NCI-H2227 (cell line): Measurements from ENCODE around the gene TEKTIP1.
"Not testable (repeated sequence)": the region's sequence is repeated elsewhere in the genome, so short reads cannot be mapped to it uniquely, and the experiment has no call there.

Experiments
- DNase-seq: peaks from one replicate; lab custom pipeline; 2025; ENCODE audit not compliant: unreplicated experiment; lab: John Stamatoyannopoulos, UW

Gene TEKTIP1

DNA sequence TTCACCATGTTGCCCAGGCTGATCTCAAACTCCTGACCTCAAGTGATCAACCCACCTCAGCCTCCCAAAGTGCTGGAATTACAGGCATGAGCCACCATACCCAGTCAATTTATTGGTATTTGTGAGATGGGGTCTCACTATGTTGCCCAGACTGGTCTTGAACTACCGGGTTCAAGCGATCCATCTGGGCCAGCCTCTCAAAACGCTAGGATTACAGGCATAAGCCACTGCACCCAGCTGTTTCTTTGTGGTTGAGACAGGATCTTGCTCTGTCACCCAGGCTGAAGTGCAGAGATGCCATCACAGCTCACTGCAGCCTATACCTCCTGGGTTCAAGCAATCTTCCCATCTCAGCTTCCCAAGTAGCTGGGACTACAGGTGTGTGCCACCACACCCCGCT lies 42.8 kb downstream of the TEKTIP1 start:
- not testable (repeated sequence) for DNase-seq

DNA sequence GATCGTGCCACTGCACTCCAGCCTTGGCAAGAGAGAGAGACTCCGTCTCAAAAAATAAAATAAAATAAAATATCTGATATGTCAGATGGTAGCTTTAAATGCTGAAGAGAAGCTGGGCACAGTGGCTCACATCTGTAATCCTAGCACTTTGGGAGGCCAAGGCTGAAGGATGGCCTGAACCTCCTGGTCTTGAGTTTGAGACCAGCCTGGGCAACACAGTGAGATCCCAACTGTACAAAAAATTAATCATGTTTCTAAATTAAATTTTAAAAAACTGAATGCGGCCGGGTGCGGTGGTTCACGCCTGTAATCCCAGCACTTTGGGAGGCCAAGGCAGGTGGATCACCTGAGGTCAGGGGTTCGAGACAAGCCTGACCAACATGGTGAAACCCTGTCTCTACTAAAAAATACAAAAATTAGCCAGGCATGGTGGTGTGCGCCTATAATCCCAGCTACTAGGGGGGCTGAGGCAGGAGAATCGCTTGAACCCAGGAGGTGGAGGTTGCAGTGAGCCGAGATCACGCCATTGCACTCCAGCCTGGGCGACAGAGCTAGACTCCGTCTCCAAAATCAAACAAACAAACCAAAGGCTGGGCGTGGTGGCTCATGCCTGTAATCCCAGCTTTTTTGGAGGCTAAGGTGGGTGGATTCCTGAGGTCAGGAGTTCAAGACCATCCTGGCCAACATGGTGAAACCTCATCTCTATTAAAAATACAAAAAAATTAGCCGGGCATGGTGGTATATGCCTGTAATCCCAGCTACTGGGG lies 45.2 kb downstream of the TEKTIP1 start:
- not testable (repeated sequence) for DNase-seq

DNA sequence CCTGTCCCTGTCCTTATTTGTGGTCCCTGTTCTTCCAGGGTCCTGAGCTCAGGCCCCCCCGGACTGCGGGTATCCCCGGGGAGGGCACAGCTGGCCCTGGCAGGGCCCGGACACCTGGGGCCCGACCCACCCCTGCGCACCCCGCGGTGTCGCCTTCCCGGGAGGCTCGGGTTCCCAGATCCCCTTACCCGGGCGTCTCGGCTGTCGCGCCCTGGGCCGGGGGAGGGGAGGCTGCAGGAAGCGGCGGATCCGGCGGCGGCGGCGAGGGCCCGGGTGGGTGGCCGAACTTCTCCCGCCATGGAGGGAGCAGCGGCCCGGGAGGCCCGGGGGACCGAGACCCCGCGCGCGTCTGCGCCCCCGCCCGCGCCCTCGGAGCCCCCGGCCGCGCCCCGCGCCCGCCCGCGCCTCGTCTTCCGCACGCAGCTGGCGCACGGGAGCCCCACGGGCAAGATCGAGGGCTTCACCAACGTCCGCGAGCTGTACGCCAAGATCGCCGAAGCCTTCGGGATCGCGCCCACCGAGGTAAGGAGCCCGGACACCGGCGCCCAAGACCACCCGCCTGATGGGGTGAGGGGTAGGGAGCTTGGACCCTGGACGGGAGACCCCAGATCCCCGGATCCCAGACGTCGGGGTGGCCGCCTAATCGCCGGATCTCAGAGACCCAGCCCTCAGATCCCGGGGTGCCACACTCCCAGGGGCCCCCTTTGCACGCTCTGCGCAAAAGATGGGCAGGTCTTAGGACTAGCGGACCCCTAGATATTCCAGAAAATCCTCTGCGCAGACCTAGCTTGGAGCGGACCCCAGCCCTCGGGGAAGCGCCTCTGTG lies 46.5 kb downstream of the TEKTIP1 start, which contains the start of gene GIPC3:
GIPC3 (plus strand) TSS at position 178 of the 826 bp plus-strand sequence; CDS start at position 298, 120 bp downstream.
- DNase-seq = no peak

DNA sequence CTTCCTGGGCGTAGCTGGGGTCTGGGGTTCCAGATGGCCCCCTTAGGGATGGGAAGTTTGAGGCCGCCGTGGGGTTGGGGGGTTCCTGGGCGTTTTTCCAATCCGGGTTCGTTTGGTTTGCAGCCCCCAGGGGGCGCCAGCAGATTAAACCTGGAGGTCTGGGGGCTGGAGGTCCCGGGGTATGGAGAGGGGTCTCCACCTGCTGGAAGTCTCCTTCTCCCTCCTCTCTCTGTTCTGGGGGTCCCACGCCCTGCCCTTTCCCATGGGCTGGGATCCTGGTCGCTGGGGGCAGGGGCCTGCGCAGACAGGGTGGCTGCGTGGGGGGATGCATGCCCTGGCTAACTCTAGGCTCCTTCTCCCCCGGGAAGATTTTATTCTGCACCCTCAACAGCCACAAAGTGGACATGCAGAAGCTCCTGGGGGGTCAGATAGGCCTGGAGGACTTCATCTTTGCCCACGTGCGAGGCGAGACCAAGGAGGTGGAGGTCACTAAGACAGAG lies 47.2 kb downstream of the TEKTIP1 start:
- peak; percentile 19 for DNase-seq

DNA sequence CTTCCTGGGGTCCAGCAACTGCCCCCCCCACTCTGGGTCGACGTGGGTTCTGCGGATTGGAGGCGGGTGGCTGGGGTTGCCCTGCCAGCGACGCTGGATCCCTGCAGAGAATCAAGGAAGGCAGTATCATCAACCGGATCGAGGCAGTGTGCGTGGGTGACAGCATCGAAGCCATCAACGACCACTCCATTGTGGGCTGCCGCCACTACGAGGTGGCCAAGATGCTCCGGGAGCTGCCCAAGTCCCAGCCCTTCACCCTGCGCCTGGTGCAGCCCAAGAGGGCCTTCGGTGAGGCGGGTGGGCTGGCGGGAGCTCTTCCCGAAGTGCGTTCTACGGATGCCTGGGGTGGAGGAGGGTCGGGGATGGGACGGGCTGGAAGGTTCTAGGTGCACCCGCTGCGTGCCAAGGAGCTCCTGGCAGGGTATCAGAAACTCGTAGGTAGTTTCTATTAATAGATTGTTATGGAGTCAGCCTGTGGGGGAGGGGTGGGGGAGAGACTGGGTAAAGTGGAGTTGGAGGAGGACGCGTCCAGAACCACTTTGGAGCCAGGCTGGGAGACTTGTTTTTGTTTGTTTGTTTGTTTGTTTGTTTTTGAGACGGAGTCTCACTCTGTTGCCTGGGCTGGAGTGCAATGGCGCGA lies 47.9 kb downstream of the TEKTIP1 start:
- no peak for DNase-seq

DNA sequence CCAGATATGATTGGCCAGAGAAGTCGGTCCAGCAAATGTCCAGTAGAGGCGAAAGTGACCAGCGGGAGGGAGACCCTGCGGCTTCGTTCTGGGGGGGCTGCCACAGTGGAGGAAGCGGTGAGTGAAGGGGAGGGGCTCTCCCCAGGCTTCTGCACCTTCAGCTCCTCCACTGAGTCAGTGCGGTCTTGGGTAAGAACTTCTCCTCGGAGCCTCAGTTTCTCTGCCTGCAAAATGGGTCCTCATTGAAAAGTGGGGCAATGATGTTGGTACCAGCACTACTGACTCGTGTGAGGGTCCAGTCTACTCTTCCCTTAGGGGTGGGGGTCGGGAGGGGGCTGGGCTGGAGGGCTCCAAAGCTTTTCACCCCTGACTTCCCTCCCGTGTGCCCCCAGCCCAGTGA lies 50.5 kb downstream of the TEKTIP1 start:
- no peak for DNase-seq

DNA sequence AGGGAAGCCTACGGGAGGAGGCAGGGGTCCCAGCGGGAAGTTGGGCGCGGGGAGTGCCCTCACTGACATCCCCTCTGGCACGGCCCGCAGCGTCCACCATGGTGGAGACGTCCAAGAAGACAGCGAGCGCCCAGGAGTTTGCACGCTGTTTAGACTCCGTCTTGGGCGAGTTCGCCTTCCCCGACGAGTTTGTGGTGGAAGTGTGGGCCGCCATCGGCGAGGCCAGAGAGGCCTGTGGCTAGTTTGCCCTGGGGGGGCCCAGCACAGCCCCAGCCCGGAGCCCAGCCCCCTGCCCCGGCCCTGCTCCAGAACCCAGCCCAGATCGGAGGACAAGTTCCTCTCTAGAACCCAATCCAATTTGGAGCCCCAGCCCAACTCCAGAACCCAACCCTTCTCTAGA lies 51.0 kb downstream of the TEKTIP1 start:
- DNase-seq = no peak

DNA sequence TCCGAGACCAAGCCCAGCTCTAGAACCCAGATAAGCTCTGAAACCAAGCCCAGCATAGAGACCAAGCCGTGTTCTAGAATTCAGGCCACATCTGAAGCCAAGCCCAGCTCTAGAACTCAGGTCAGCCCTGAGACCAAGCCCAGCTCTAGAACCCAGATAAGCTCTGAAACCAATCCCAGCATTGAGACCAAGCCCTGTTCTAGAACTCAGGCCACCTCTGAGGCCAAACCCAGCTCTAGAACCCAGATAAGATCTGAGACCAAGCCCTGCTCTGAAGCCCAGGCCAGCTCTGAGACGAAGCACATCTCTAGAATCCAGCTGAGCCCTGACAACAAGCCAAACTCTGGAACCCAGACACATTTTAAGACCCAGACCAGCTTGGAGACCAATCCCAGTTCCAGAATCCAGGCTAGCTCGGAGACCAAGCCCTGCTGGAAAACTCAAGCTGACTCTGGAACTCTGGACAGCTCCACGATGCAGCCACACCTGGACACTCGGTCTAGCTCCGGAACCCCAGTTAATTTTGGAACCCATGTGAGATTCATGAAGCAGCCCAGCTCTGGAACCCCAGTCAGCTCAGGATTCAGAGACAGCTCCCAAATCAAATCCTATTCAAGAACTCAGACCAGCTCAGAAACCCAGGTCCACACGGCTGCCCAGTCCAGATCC lies 52.2 kb downstream of the TEKTIP1 start:
- DNase-seq = no peak

DNA sequence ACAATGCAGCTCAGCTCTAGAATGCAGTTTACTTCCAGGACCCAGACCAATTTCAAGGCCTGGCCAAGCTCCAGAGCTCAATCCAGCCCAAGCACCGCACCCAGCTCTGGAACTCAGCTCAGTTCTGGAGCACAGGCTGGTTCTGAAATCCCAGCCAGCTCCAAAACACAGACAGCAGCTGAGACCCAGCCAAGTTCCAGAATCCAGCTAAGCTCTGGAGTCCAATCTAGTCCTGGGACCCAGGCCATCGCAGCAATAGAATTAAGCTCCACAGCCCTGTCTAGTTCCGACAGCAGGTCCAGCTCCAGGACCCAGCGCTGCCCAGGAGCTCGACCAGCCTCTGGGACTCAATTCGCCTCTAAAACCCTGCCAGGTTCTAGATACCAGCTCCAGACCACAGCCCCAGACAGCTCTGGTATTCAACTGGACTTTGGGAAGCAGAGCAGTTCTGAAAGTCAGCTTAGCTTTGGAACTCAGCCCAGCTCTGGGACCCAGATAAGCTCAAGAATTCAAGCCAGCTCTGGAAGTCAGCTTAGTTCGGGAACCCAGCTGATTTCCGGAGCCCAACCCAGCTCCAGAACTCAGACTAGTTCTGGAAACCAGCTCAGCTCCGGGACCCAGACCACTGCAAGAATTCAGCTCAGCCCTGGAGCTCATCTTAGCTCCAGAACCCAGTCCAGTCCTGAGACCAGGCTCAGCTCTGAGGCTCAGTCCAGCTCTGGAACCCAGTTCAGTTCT lies 53.1 kb downstream of the TEKTIP1 start:
- DNase-seq = no peak

DNA sequence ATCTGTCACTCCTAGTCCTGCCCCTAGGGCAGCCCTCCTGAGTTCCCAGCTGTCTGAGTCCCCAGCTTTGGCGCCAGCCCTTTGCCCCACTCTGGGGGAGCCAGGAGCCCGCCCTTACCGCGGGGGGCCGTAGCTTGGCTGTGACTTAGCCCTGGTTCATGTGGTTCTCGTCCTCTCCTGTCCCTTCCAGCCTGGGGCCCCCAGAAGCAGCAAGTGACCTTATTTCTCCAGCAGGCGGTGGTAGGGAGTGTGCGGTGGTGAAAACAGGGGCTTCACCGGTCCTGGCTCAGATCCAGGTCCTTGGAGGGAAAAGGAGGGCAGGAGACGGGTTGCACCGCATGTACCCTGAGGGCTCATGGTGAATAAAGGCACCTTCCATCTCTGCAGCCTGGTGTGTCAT lies 54.2 kb downstream of the TEKTIP1 start:
- DNase-seq = no peak
